SK-N-SH (cell line): Measurements from ENCODE around the gene SND1. TPM values are rescaled to one million over a fixed set of nuclear protein-coding genes. Genes with fewer than 3 reads are reported as not detected.

Experiments used
- CTCF ChIA-PET: fragments of 300-600, 350-600 bp; formaldehyde crosslinking; extraction: SDS; loops from one replicate; lab custom pipeline; 2021; lab: Yijun Ruan, JAX
- POLR2A ChIA-PET: fragments of 350-600 bp; sonication (Branson Sonifier 250); formaldehyde crosslinking; extraction: SDS; loops from one replicate; lab custom pipeline; 2020; ENCODE audit warnings: antibody characterized with exemption, inconsistent platforms; lab: Yijun Ruan, JAX
- DNase-seq: peaks from one replicate; pipeline ENCODE4 v3.0.0; 2012
- H2AFZ ChIP-seq: fragments of 200-600 bp; sonication (generic); 2 replicates; pipeline ENCODE4 v1.8.1; 2016; ENCODE audit warnings: antibody characterized with exemption, mild to moderate bottlenecking, low read depth
- H3F3A ChIP-seq: fragments of 200-600 bp; sonication (generic); replicated peaks from 2 replicates; pipeline ENCODE3; 2016; ENCODE audit warnings: antibody characterized with exemption, mild to moderate bottlenecking; ENCODE audit not compliant: insufficient read depth
- H3K27ac ChIP-seq, 2 experiments: fragments of 200-500 bp in 1 of 2; fragments of 200-600 bp in 1 of 2; sonication (Bioruptor generic) in 1 of 2; sonication (generic), shearing (Covaris generic) in 1 of 2; 2 replicates each; pipeline versions ENCODE4 v1.5.1 to v1.6.1; 2014 to 2016; ENCODE audit warnings: low read depth in 2 of 2, inconsistent platforms in 1 of 2, low read length in 1 of 2, mild to moderate bottlenecking in 1 of 2, mixed read lengths in 1 of 2
- H3K27me3 ChIP-seq: fragments of 200-600 bp; sonication (generic), shearing (Covaris generic); 2 replicates; pipeline ENCODE4 v1.6.1; 2016; ENCODE audit warnings: mixed run types; ENCODE audit not compliant: insufficient read depth
- H3K36me3 ChIP-seq, 2 experiments: fragments of 200-500 bp in 1 of 2; fragments of 200-600 bp in 1 of 2; sonication (Bioruptor generic) in 1 of 2; sonication (generic) in 1 of 2; replicated peaks in 1 of 2; 2 replicates each; pipeline versions ENCODE3 to v1.5.1; 2014 to 2016; ENCODE audit warnings: low read length in 1 of 2, mild to moderate bottlenecking in 1 of 2; ENCODE audit not compliant: insufficient read depth in 2 of 2, control insufficient read depth in 1 of 2
- H3K4me1 ChIP-seq, 2 experiments: fragments of 200-500 bp in 1 of 2; fragments of 200-600 bp in 1 of 2; sonication (Bioruptor generic) in 1 of 2; sonication (generic), shearing (Covaris generic) in 1 of 2; 2 replicates each; pipeline versions ENCODE4 v1.5.1 to v1.6.1; 2014 to 2016; ENCODE audit warnings: low read depth in 1 of 2, low read length in 1 of 2, mixed run types in 1 of 2; ENCODE audit not compliant: insufficient read depth in 2 of 2, control insufficient read depth in 1 of 2
- H3K4me2 ChIP-seq: fragments of 200-600 bp; sonication (generic), shearing (Covaris generic); 2 replicates; pipeline ENCODE4 v1.6.1; 2017; ENCODE audit warnings: mixed run types
- H3K4me3 ChIP-seq, 2 experiments: fragments of 200-500 bp in 1 of 2; fragments of 200-600 bp in 1 of 2; sonication (Bioruptor generic) in 1 of 2; sonication (generic), shearing (Covaris generic) in 1 of 2; 2 replicates each; pipeline versions ENCODE4 v1.5.1 to v1.8.1; 2014 to 2016; ENCODE audit warnings: low read depth in 2 of 2, inconsistent platforms in 1 of 2, low read length in 1 of 2, mild to moderate bottlenecking in 1 of 2, mixed read lengths in 1 of 2, moderate library complexity in 1 of 2
- H3K79me2 ChIP-seq: fragments of 200-600 bp; sonication (generic); 2 replicates; pipeline ENCODE4 v1.8.1; 2017; ENCODE audit warnings: mild to moderate bottlenecking; ENCODE audit not compliant: insufficient read depth
- H3K9ac ChIP-seq: fragments of 200-600 bp; sonication (generic); 2 replicates; pipeline ENCODE4 v1.6.1; 2017; ENCODE audit warnings: mixed run types
- H3K9me2 ChIP-seq: fragments of 200-600 bp; sonication (generic); 2 replicates; pipeline ENCODE4 v1.6.1; 2017; ENCODE audit warnings: mixed run types
- H3K9me3 ChIP-seq: fragments of 200-600 bp; sonication (generic); 2 replicates; pipeline ENCODE4 v1.6.1; 2017; ENCODE audit warnings: mixed run types, mild to moderate bottlenecking, moderate library complexity
- H4K20me1 ChIP-seq: fragments of 200-600 bp; sonication (generic); 2 replicates; pipeline ENCODE4 v1.6.1; 2017; ENCODE audit warnings: mild to moderate bottlenecking, mixed run types; ENCODE audit not compliant: insufficient read depth
- CHD2 ChIP-seq: fragments of 150-350 bp; IDR thresholded peaks from 2 replicates; pipeline ENCODE4 v1.6.1; 2018; ENCODE audit warnings: low read length; ENCODE audit not compliant: partially characterized antibody
- CTCF ChIP-seq: fragments of 200-600 bp; sonication (generic); IDR thresholded peaks from 2 replicates; pipeline ENCODE4 v1.6.1; 2017; ENCODE audit warnings: antibody characterized with exemption, mild to moderate bottlenecking, moderate library complexity
- EZH2phosphoT487 ChIP-seq: fragments of 200-600 bp; sonication (generic); IDR thresholded peaks from 2 replicates; pipeline ENCODE4 v1.6.1; 2017; ENCODE audit warnings: low read depth, mixed run types, mild to moderate bottlenecking, antibody characterized with exemption, moderate library complexity, borderline replicate concordance
- FOXM1 ChIP-seq: IDR thresholded peaks from 2 replicates; pipeline ENCODE4 v1.4.0; 2012; ENCODE audit warnings: low read depth, mild to moderate bottlenecking
- GABPA ChIP-seq: IDR thresholded peaks from 2 replicates; pipeline ENCODE4 v1.4.0; 2012; ENCODE audit warnings: low read depth, mild to moderate bottlenecking
- IRF3 ChIP-seq: fragments of 150-350 bp; IDR thresholded peaks from 2 replicates; pipeline ENCODE4 v1.6.1; 2016; ENCODE audit warnings: mild to moderate bottlenecking, low read depth, low read length
- JUND ChIP-seq: IDR thresholded peaks from 2 replicates; pipeline ENCODE4 v1.4.0; 2012
- MEF2A ChIP-seq: IDR thresholded peaks from 2 replicates; pipeline ENCODE4 v1.4.0; 2012; ENCODE audit warnings: low read depth, borderline replicate concordance
- NRF1 ChIP-seq: IDR thresholded peaks from 2 replicates; pipeline ENCODE4 v1.6.1; 2012; ENCODE audit warnings: low read depth, mild to moderate bottlenecking, low read length
- POLR2AphosphoS5 ChIP-seq: IDR thresholded peaks from 2 replicates; pipeline ENCODE4 v1.6.1; 2012; ENCODE audit warnings: low read depth, low read length
- RAD21 ChIP-seq: IDR thresholded peaks from 2 replicates; pipeline ENCODE4 v1.6.1; 2012; ENCODE audit warnings: mild to moderate bottlenecking, low read length
- YY1 ChIP-seq: IDR thresholded peaks from 2 replicates; pipeline ENCODE4 v1.4.0; 2012; ENCODE audit warnings: low read depth, mild to moderate bottlenecking
- ZBTB33 ChIP-seq: IDR thresholded peaks from 2 replicates; pipeline ENCODE4 v1.4.0; 2012; ENCODE audit warnings: low read depth, borderline replicate concordance
- WGBS: methylation state at CpG from one replicate; pipeline ENCODE4 v1.1.6; 2017; ENCODE audit warnings: low lambda C conversion rate; 5-methylcytosine and 5-hydroxymethylcytosine counted together
- polyA plus RNA-seq, 3 experiments: library from polyadenylated mRNA; depleted of rRNA; stranded (reverse); fragments of >200 nt; gene quantifications; 2 replicates each; pipeline ENCODE4 v1.2.3, GENCODE V29; 2012

SND1 gene
- polyA plus RNA-seq, 1 of the 3 experiments (the other 2 are of a cell fraction): 165 TPM

- no peak overlapping the region for H3K9ac ChIP-seq
- 0 out of 2 replicates have a peak, but pooled peaks cover 6% of the 10 kb centered on the region for H3K9me3 ChIP-seq
- TF ChIP-seq IRF3 (no peak), POLR2AphosphoS5 (no peak), CHD2 (no peak), EZH2phosphoT487 (no peak), CTCF (no peak), NRF1 (no peak), ZBTB33 (no peak), RAD21 (no peak), FOXM1 (no peak), JUND (no peak), GABPA (no peak)
- H3K27ac ChIP-seq: no peak overlapping the region
- H3K4me1 ChIP-seq: peaks cover 0 to 4% of the 10 kb centered on the region in 2 experiments; a peak in 2 of 4 replicates
- WGBS: 98% methylated on average over 1 of the region's 1 CpG
- H3K9me2 ChIP-seq: no peaks in the 10 kb centered on the region
- ChIA-PET CTCF (no interaction called here), POLR2A (no interaction called here)
- H3K36me3 ChIP-seq: peaks cover 31 to 38% of the 10 kb centered on the region in 2 experiments
- H3K4me3 ChIP-seq: no peak overlapping the region; a peak in 1 of 4 replicates
- H3K4me2 ChIP-seq: no peak overlapping the region
- H3K27me3 ChIP-seq: no peaks in the 10 kb centered on the region
- H3K79me2 ChIP-seq: peaks cover 11% of the 10 kb centered on the region; the same call in 1 of the 2 replicates
- H3F3A ChIP-seq: peaks cover 5% of the 10 kb centered on the region
- peaks cover 12% of the 10 kb centered on the region for H4K20me1 ChIP-seq
- H2AFZ ChIP-seq: no peak overlapping the region
- DNase-seq: no peak
Measured at GRCh38 chr7:127932076-127932475, 280.1 kb downstream of the SND1 start.

- H3K79me2 ChIP-seq: peaks cover 11% of the 10 kb centered on the region; the same call in 1 of the 2 replicates
- no peaks in the 10 kb centered on the region; a peak in 1 of 4 replicates for H3K4me1 ChIP-seq
- peaks cover 1% of the 10 kb centered on the region for H3F3A ChIP-seq
- H3K9ac ChIP-seq: no peak overlapping the region
- H4K20me1 ChIP-seq: peaks cover 8% of the 10 kb centered on the region
- no peak overlapping the region for H3K4me3 ChIP-seq
- no peak overlapping the region for H2AFZ ChIP-seq
- peaks cover 31 to 38% of the 10 kb centered on the region in 2 experiments for H3K36me3 ChIP-seq
- H3K27ac ChIP-seq: no peak overlapping the region
- no peaks in the 10 kb centered on the region for H3K27me3 ChIP-seq
- 0 out of 2 replicates have a peak, but pooled peaks cover 6% of the 10 kb centered on the region for H3K9me3 ChIP-seq
- CTCF ChIA-PET: interaction anchor here (0.7 kb wide), 1 partner anchor 223 kb away, joined by 3 read pairs; no protein-coding TSS in a partner anchor
- POLR2A ChIA-PET: no interaction called here
- H3K4me2 ChIP-seq: no peak overlapping the region
- 97% methylated on average over 1 of the region's 1 CpG for WGBS
- H3K9me2 ChIP-seq: no peaks in the 10 kb centered on the region
- no peak for TF ChIP-seq MEF2A
- TF ChIP-seq YY1: no peak
- DNase-seq: no peak
Measured at GRCh38 chr7:127932496-127932895, 280.5 kb downstream of the SND1 start.
